NCI-H524 (cell line): Measurements from ENCODE around the gene ARHGEF17.
A peak's percentile ranks its signal among the peaks of the same experiment; 100 is the strongest.

Experiments used
- DNase-seq, 2 experiments: peaks; one replicate each; lab custom pipeline; 2025; lab: John Stamatoyannopoulos, UW

ARHGEF17 gene

DNA sequence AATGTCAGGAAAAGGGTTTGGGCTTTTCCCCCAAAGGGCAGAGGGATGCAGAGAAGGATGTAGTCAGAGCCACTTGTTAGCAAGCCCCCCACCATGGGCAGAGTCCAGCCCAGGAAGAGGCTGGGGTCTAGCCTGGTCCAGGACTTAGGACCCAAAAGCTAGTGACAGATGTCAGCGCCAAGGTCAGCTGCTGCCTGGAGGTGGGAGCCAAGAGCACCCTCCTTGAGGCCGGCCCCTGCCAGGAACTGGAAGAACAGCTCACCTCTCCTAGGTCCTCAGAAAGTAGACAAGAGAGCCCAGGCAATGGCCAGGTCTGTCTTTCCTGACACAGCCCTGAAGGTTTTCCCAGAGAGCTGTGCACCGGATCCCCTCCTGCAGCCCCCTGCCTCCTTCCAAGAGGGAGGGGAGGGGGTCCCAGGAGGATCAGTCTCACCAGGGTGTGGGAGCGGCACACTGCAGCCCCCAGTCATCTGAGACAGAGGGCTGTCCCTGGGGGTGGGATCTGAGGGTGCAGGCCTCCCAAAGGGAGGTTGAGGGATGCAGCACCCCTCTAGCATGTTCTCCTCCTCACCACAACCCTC is 14.6 kb upstream of the ARHGEF17 start:
- DNase-seq: no peak

DNA sequence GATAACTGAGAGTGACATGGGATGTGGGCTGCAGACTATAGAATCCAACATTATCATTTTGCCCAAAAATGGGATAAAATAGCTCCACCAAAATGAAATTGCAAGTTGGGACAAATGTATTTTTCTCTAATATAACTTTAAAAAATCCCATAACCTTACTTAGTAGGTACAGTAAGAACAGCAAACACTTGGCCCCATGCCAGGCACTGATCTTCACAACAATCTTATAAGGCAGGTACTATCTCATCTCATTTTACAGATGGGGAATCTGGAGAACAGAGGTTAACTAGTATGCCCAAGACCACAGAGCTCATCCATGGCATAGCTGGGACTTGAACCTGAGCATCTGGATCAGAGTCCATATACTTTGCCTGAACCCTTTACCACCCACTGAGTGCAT is 13.5 kb upstream of the ARHGEF17 start:
- DNase-seq: no peak

DNA sequence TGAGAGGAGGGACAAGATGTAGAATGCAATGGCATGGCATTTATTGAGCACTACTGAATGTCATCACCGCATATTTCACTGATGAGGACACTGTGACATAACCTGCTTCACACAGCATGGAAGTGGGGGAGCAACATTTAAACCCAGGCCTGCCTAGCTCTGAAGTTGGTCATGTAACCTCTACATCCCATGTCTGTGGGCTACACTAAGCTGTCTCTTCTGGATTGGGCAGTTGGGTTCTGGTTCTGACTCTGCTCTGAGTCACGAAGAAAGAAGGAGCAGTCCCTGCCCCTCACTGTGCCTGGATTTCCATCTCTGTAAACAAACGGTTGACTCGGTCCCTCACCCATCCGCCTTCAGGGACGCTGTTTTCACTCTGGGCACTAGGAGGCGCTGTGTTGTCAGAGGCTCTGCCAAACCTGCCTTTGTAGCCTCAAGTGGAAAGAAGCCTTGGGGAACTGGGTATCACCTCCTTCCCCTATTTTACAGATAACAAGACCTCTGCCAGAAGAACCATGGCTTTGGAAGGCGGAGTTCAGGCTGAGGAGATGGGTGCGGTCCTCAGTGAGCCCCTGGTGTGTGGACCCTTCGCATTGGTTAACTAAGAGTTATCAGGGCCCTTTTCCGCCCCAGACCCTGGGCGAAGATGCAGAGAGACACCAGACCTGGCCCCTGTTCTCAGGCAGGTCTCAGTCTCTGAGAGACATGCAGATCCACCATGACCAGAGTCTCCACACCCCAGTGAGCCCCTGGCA is 12.7 kb upstream of the ARHGEF17 start:
- peak in 1 of 2 experiments; percentile 54 for DNase-seq

DNA sequence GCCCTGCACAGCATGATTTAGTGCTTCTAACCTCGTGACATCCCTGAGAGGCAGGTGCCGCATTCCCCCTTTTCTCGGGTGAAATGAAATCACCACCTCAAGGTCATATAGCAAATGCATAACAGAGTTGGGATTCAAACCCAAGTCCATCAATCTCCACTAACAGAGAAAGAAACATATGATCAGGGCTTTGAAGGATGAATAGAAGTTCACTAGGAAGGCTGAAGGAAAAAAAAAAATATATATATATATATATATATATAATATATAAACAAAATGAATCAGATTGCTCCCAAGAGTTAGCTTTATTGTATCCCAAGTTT is 12.1 kb upstream of the ARHGEF17 start:
- DNase-seq: no peak

DNA sequence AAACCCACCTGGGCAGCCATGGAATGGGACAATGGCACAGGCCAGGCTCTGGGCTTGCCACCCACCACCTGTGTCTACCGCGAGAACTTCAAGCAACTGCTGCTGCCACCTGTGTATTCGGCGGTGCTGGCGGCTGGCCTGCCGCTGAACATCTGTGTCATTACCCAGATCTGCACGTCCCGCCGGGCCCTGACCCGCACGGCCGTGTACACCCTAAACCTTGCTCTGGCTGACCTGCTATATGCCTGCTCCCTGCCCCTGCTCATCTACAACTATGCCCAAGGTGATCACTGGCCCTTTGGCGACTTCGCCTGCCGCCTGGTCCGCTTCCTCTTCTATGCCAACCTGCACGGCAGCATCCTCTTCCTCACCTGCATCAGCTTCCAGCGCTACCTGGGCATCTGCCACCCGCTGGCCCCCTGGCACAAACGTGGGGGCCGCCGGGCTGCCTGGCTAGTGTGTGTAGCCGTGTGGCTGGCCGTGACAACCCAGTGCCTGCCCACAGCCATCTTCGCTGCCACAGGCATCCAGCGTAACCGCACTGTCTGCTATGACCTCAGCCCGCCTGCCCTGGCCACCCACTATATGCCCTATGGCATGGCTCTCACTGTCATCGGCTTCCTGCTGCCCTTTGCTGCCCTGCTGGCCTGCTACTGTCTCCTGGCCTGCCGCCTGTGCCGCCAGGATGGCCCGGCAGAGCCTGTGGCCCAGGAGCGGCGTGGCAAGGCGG is 11.4 kb upstream of the ARHGEF17 start:
- no peak for DNase-seq

DNA sequence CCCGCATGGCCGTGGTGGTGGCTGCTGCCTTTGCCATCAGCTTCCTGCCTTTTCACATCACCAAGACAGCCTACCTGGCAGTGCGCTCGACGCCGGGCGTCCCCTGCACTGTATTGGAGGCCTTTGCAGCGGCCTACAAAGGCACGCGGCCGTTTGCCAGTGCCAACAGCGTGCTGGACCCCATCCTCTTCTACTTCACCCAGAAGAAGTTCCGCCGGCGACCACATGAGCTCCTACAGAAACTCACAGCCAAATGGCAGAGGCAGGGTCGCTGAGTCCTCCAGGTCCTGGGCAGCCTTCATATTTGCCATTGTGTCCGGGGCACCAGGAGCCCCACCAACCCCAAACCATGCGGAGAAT is 10.9 kb upstream of the ARHGEF17 start:
- no peak for DNase-seq

DNA sequence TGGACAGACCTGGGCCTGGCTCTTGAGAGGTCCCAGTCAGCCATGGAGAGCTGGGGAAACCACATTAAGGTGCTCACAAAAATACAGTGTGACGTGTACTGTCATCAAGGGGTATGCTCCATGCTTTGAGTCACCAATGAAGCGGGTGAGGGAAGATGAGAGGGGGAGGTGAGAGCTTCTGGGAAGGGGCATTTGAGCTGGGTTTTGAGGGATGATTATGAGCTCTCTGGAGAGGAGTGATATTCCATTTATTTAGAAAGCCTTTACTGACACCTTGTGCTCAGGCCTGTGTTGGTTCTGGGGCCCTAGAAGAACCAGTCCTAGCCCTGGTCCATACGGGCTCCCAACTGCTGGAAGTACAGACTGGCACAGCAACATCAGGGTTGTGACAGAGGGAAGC is 10.4 kb upstream of the ARHGEF17 start:
- DNase-seq: no peak

DNA sequence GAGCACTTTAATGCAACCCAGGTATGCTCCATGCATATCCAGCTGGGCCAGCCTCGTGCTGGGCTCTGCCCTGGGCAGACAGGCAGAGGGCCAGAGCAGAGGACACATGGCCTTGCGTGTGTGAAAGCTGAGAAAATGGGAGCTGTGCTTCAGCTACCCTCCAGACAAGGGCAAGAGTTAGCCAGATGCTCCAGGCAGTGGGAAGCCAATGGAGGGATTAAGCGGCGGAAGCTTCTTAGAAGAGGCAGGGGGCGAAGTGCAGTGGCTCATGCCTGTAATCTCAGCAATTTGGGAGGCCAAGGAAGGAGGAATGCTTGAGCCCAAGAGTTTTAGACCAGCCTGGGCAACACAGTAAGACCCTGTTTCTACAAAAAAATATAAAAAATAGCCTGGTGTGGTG is 9.8 kb upstream of the ARHGEF17 start:
- peak; percentile 56 to 78 for DNase-seq

DNA sequence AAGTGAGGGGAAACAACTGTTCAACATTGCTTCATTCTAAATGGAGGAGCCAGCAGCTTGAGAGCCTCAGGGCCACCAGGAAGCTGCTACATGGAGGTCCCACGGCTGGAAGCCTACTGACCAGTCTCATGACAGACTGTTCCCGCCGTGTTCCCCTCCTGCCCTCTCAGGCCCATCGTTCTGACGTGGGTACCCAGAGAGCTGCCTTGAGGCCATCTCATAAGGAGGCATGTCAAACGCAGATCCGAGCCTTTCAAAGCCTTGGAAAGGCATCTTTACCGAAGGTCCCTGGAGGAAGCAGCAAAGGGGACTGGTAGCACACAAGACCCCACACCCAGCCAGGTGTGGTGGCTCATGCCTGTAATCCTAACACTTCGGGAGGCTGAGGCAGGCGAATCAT is 8.3 kb upstream of the ARHGEF17 start:
- no peak for DNase-seq

DNA sequence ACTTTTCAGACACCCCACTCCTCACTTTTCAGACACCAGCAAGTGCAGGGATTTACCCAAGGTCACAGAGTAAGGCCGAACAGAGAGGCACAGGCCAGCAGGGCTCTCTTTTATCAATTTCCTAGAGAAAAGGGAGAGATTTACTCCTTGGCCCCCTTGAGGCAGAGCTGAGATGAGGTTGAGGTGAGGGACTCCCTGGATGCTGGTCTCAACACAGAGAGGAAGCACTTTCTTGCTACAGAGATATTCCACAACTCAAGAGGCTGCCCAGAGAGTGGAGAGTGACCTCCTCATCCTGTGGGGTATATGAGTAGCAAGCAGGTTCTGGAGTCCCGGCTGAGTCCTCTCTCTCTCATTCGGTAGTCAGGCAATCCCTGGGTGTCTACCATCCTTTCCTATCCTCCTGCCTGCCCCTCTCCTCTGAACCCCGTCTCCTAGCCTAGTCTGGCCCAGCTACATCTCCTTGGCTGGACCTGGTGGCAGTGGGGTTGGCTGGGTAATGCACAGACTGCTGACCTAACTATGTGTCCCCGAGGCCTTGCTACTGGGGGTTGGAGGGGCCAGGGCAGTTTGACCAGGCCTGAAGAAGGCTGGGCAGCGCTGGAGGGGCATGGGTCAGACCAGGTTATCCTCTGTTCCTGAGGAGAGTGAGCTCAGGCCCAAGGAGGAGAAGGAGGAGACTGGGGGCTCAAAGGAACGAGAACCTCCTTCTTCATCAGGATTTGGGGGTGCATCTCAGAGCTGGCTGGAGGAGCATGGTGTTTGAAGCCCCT is 1.8 kb upstream of the ARHGEF17 start:
- DNase-seq: no peak

DNA sequence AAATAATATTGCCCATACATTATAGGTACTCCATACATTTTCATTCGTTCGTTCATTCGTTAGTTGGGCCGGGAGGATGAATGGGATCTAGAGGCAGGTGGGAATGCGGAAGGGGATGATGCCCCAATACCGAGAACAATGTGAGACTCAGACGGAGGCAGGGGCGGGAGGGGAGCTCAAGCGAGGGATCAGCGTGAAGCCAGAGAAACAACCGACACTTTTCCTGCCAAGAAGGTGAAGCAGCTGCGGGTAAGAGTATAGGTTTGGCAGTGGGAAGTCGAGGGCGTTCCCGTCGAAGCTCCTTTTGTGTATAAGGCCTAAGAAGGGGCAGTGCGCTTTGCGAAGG is 1.1 kb upstream of the ARHGEF17 start:
- DNase-seq: no peak

DNA sequence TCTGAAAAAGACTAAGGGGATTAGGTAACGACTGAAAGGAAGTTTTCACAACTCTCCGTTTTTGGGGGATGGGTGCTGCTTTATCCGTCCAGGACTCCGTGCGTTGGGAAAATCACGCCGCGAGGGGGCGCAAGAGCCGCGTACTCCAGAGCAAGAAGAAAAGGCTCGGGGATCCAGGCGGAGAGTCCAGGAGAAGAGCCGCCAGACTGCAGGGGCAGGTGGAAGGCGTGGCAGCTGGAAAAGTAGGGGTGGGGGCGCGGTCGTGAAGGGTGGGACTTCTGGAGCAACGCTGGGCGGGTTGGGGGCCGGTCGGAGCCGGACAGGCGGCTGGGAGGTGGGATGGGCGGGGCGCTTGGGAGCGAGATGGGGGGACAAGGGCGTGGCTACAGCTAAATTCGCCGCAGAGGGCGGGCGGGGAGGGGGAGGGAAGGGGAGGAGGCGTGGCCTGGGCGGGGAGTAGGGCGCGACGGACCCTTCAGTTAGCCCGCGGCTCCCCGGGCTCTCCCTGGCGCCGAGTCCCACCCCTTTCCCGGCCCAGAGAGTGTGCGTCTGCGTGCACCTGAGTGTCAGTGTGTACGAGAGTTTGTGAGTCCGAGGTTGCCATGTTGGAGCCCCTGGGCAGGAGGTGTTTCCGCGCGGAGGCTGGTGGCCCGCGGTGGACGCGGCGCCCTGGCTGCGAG is 613 bp upstream of the ARHGEF17 start:
- peak; percentile 97 for DNase-seq

DNA sequence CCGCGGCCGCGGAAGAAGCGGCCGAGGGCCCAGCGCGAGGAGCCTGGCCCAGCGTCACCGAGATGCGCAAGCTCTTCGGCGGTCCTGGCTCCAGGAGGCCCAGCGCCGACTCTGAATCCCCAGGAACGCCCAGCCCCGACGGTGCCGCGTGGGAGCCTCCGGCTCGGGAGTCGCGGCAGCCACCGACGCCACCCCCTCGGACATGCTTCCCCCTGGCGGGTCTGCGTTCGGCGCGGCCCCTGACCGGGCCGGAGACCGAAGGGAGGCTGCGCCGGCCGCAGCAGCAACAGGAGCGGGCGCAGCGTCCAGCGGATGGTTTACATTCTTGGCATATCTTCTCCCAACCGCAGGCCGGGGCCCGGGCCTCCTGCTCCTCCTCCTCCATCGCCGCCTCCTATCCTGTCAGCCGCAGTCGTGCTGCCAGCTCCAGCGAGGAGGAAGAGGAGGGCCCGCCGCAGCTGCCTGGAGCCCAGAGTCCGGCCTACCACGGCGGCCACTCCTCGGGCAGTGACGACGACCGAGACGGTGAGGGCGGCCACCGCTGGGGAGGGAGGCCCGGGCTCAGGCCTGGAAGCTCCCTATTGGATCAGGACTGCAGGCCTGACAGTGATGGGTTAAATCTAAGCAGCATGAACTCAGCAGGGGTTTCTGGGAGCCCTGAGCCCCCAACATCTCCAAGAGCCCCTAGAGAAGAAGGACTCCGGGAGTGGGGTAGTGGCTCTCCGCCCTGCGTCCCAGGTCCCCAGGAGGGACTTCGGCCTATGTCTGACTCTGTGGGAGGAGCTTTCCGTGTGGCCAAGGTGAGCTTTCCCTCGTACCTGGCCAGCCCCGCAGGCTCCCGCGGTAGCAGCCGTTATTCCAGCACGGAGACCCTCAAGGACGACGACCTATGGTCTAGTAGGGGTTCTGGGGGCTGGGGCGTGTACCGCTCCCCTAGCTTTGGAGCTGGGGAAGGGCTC is 1.2 kb downstream of the ARHGEF17 start:
- DNase-seq: no peak

DNA sequence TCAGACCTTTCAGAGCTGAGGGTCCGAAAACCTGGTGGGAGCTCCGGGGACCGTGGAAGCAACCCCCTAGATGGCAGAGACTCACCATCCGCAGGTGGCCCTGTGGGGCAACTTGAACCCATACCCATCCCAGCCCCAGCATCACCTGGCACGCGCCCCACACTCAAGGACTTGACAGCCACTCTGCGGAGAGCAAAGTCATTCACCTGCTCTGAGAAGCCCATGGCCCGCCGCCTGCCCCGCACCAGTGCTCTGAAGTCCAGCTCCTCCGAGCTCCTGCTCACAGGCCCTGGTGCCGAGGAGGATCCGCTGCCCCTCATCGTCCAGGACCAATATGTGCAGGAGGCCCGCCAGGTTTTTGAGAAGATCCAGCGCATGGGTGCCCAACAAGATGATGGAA is 2.0 kb downstream of the ARHGEF17 start:
- no peak for DNase-seq

DNA sequence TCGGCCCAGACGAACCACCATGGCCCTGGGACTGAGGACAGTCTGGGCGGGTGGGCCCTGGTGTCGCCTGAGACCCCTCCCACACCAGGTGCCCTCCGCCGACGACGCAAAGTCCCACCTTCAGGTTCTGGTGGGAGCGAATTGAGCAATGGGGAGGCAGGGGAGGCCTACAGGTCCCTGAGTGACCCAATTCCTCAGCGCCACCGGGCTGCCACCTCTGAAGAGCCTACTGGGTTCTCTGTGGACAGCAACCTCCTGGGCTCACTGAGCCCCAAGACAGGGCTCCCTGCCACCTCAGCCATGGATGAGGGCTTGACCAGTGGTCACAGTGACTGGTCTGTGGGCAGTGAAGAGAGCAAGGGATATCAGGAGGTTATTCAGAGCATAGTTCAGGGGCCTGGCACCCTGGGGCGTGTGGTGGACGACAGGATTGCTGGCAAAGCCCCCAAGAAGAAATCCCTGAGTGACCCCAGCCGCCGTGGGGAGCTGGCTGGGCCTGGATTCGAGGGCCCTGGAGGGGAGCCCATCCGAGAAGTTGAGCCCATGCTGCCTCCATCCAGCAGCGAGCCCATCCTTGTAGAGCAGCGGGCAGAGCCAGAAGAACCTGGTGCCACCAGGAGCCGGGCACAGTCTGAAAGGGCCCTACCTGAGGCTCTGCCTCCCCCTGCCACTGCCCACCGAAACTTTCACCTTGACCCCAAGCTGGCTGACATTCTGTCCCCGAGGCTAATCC is 2.8 kb downstream of the ARHGEF17 start:
- no peak for DNase-seq

DNA sequence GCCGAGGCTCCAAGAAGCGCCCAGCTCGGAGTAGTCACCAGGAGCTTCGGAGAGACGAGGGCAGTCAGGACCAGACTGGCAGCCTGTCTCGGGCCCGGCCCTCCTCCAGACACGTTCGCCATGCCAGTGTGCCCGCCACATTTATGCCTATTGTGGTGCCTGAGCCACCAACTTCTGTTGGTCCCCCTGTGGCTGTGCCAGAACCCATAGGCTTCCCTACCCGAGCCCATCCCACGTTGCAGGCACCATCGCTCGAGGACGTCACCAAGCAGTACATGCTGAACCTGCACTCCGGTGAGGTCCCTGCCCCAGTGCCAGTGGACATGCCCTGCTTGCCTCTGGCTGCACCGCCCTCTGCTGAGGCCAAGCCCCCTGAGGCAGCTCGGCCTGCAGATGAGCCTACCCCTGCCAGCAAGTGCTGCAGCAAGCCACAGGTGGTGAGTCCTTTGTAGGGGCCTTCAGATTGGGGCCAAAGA is 3.4 kb downstream of the ARHGEF17 start:
- no peak for DNase-seq

DNA sequence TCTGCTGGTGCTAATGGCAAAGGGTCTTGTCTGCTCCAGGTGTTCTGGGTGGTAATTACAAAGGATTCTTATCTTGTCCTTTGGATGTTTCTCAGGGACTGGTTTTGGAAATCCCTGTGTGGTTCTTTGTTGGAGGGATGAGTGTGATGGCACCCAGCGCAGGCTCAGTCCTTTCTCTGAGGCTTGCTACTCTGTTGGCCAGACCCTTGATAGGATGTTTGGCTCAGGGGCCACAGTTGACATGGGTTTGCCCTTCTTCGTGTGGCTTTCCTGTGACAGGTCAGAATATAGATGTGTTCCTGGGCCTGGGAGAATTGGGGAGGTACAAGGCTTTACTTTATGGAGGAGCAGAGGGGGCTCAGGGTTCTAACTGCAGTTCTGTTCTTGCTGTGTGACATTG is 4.0 kb downstream of the ARHGEF17 start:
- DNase-seq: no peak

DNA sequence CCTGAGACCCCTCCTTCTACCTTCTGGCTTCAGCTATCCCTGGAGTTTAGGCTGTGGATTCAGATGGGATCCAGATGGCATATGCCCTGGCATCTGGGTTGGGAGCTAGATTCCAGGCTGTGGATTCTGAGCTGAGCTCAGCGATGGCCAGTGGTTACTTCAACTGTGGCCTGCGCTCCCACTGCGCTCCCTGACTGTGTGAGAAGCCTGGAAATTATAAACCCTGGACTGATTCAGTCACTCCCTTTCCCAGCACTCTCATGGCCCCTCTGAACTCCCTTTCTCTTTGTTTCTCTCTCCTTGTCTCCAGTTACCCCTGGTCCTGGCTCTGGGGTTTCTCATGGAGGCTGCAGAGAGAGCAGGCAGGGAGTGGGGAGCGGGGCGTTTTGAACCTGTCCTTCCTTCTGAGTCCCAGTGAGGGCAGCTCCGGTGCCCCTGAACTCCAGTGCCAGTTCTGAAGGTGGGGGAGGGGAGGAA is 4.8 kb downstream of the ARHGEF17 start:
- DNase-seq: peak; percentile 43 to 67

DNA sequence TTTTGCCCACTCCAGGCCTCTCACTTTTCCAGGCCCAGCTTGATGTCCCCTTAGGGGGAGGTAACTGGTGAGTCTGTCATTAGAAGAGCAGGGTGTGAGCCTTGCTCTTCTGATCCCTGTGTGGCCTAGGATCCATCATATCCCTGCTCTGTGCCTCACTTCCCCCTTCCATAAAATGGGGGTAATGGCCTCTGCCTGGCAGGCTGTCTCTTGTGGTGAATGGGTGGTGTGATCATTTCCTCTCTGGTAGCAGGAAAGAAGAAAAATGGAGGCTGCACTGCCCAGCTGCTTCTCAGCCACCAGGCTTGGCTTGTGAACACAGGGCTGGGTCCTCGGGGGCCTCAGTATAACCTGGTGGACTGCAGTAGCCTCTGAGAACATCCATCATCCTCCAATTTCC is 5.6 kb downstream of the ARHGEF17 start:
- no peak for DNase-seq
